Measurements from ENCODE around the gene SERPINB5.

- TF ChIP-seq CTCF (IDR thresholded peaks at IDR 0.05; ENCODE audit: low read depth, low read length, missing input control) (no peak), ATF3 (IDR thresholded peaks at IDR 0.05) (no peak), JUND (IDR thresholded peaks at IDR 0.05) (no peak), REST (IDR thresholded peaks at IDR 0.05) (no peak), RAD21 (IDR thresholded peaks at IDR 0.05) (no peak), ZBTB33 (IDR thresholded peaks at IDR 0.05) (no peak), GABPA (IDR thresholded peaks at IDR 0.05 in 1 of 2, conservative IDR thresholded peaks at IDR 0.05 in 1 of 2) (no peak), TAF1 (conservative IDR thresholded peaks at IDR 0.05) (no peak), YY1 (IDR thresholded peaks at IDR 0.05) (no peak), FOXA1 (IDR thresholded peaks at IDR 0.05) (no peak), MAX (IDR thresholded peaks at IDR 0.05) (no peak)
These were observed 9.1 kb upstream of the SERPINB5 start for GRCh38 chr18:63467699-63468098.
